Measurements from ENCODE around the gene TEX29. TPM values are rescaled to one million over a fixed set of nuclear protein-coding genes. Genes with fewer than 3 reads are reported as not detected.

The TEX29 gene
- total and polyA plus RNA-seq, 5 donors from 2014 or later: not detected

- H3K4me1 ChIP-seq (ENCODE audit: control insufficient read depth, insufficient read depth, low read length, poor library complexity, severe bottlenecking): peaks cover 16% of the 10 kb centered on the region
- H3K27ac ChIP-seq (ENCODE audit: insufficient read depth, low read length, poor library complexity, severe bottlenecking): no peak overlapping the region
- no peak for DNase-seq
- Mint-ChIP-seq H3K36me3 (no peaks in the 10 kb centered on the region), H3K27me3 (peaks cover 8% of the 10 kb centered on the region), H3K27ac (peak overlapping the region in 1 of 3 donors; percentile 69), H3K4me1 (peaks cover 0 to 42% (median 5%) of the 10 kb centered on the region in 4 donors), H3K4me3 (no peak overlapping the region), H3K9me3 (peaks cover 0 to 6% (median 0%) of the 10 kb centered on the region in 7 donors)
- H3K27me3 ChIP-seq (ENCODE audit: control insufficient read depth, insufficient read depth, low read length): peaks cover 2% of the 10 kb centered on the region
- no peak for ATAC-seq (ENCODE audit: low read depth in 2 of 2)
- H3K4me3 ChIP-seq (ENCODE audit: low read depth, low read length): no peak overlapping the region
- no peaks in the 10 kb centered on the region for H3K9me3 ChIP-seq (ENCODE audit: control insufficient read depth in 2 of 2, low read length in 2 of 2)
- H3K36me3 ChIP-seq (ENCODE audit: control insufficient read depth, insufficient read depth, low read length): no peaks in the 10 kb centered on the region
Observed at GRCh38 chr13:111382877-111383276, 62.4 kb downstream of the TEX29 start.

GRCh38 chr13:111383591-111384440 is 63.4 kb downstream of the TEX29 start:
- peaks cover 0 to 46% (median 8%) of the 10 kb centered on the region in 4 donors for H3K4me1 Mint-ChIP-seq
- H3K9me3 Mint-ChIP-seq: peaks cover 0 to 6% (median 0%) of the 10 kb centered on the region in 7 donors
- Histone ChIP-seq H3K36me3 (ENCODE audit: control insufficient read depth, insufficient read depth, low read length) (no peaks in the 10 kb centered on the region), H3K27ac (ENCODE audit: insufficient read depth, low read length, poor library complexity, severe bottlenecking) (no peak overlapping the region), H3K4me1 (ENCODE audit: control insufficient read depth, insufficient read depth, low read length, poor library complexity, severe bottlenecking) (peaks cover 16% of the 10 kb centered on the region), H3K27me3 (ENCODE audit: control insufficient read depth, insufficient read depth, low read length) (peaks cover 2% of the 10 kb centered on the region), H3K9me3 (ENCODE audit: control insufficient read depth in 2 of 2, low read length in 2 of 2) (no peaks in the 10 kb centered on the region), H3K4me3 (ENCODE audit: low read depth, low read length) (peak overlapping the region; percentile 54)
- DNase-seq (no peak), ATAC-seq (ENCODE audit: low read depth in 2 of 2) (peak; percentile 23 to 28)
- H3K4me3 Mint-ChIP-seq: peak overlapping the region in 2 of 4 donors; percentile 56 to 82
- peak overlapping the region; percentile 50 to 85 (median 72) for H3K27ac Mint-ChIP-seq
- no peaks in the 10 kb centered on the region for H3K36me3 Mint-ChIP-seq
- H3K27me3 Mint-ChIP-seq: peaks cover 7% of the 10 kb centered on the region

DNA sequence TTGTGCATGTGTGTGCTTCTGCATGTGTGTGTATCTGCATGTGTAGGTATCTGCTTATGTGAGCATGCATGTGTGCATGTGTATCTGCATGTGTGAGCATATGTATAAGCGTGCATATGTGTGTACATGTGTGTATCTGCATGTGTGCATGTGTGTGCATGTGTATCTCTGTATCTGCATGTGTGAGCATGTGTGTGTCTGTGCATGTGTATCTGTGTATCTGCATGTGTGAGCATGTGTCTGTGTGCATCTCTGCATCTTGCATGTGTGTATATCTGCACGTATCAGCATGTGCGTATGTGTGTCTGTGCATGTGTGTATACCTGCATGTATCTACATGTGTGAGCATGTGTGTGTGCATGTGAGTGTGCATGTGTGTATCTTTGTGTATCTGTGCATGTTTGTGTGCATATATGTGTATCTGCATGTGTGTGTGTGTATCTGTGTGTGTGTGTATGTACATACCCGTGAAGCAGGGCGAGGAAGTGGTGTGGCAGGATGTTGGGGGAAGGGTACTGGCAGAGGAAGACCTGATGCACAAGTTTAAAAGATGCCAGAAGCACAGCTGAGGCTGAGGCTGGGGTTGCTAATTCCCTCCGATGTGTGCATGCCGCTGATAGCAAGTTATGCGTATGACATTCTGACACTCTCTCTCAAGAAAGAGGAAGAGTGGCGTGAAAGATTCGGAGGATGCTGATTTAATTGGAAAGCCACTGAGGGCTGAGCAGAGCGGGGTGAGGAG is 64.2 kb downstream of the TEX29 start:
- Histone ChIP-seq H3K4me3 (ENCODE audit: low read depth, low read length) (peak overlapping the region; percentile 54), H3K27ac (ENCODE audit: insufficient read depth, low read length, poor library complexity, severe bottlenecking) (no peak overlapping the region), H3K4me1 (ENCODE audit: control insufficient read depth, insufficient read depth, low read length, poor library complexity, severe bottlenecking) (peaks cover 16% of the 10 kb centered on the region), H3K9me3 (ENCODE audit: control insufficient read depth in 2 of 2, low read length in 2 of 2) (no peaks in the 10 kb centered on the region), H3K36me3 (ENCODE audit: control insufficient read depth, insufficient read depth, low read length) (no peaks in the 10 kb centered on the region), H3K27me3 (ENCODE audit: control insufficient read depth, insufficient read depth, low read length) (no peaks in the 10 kb centered on the region)
- H3K27ac Mint-ChIP-seq: peak overlapping the region; percentile 4 to 85 (median 72)
- peak in 2 of 3 donors; percentile 29 to 67 for DNase-seq
- peaks cover 0 to 54% (median 13%) of the 10 kb centered on the region in 4 donors for H3K4me1 Mint-ChIP-seq
- peaks cover under 1% of the 10 kb centered on the region for H3K27me3 Mint-ChIP-seq
- peaks cover 0 to 6% (median 0%) of the 10 kb centered on the region in 7 donors for H3K9me3 Mint-ChIP-seq
- no peaks in the 10 kb centered on the region for H3K36me3 Mint-ChIP-seq
- peak overlapping the region in 3 of 4 donors; percentile 56 to 82 (median 79) for H3K4me3 Mint-ChIP-seq
- peak; percentile 59 to 66 for ATAC-seq (ENCODE audit: low read depth in 2 of 2)

DNA sequence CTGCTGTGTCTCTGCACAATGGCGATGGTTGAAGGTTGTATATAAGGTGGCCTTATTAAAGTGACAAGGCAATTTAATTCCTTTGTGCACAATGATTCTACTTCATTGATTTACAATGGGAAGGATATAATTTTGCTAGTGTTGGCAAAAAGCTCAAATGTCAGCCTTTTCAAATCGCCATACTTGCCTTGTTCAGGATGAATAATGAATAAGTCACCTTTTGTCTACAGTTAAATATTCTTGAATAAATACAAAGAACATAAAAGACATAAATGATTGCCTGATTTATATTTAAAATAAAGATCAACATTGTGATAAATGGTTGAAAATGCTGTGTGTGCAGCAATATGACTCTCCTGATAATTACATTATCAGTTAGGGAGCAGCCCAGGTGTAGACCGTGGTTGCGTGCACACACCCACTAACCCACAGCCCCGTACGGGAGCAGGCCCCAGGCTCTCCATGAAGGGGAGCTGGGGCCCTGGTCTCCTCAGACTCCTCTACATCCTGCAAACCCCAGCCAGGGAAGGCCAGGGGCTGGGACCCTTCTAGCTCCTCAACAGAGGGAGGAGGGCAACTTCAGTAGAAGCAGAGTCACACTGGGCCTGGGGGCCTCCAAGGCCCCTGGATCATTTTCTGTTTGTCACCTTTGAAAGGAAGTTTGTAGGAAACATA is 64.9 kb downstream of the TEX29 start:
- H3K36me3 ChIP-seq (ENCODE audit: control insufficient read depth, insufficient read depth, low read length): no peaks in the 10 kb centered on the region
- H3K27ac ChIP-seq (ENCODE audit: insufficient read depth, low read length, poor library complexity, severe bottlenecking): no peak overlapping the region
- H3K4me1 ChIP-seq (ENCODE audit: control insufficient read depth, insufficient read depth, low read length, poor library complexity, severe bottlenecking): peaks cover 16% of the 10 kb centered on the region
- Mint-ChIP-seq H3K36me3 (no peaks in the 10 kb centered on the region), H3K27me3 (no peaks in the 10 kb centered on the region), H3K4me1 (peaks cover 0 to 59% (median 15%) of the 10 kb centered on the region in 4 donors), H3K27ac (peak overlapping the region in 2 of 3 donors; percentile 4 to 62), H3K4me3 (peak overlapping the region in 3 of 4 donors; percentile 56 to 82 (median 79)), H3K9me3 (peaks cover 0 to 4% (median 0%) of the 10 kb centered on the region in 7 donors)
- DNase-seq: no peak
- H3K9me3 ChIP-seq (ENCODE audit: control insufficient read depth in 2 of 2, low read length in 2 of 2): no peaks in the 10 kb centered on the region
- peak overlapping the region; percentile 54 for H3K4me3 ChIP-seq (ENCODE audit: low read depth, low read length)
- ATAC-seq (ENCODE audit: low read depth in 2 of 2): peak in 1 of 2 donors; percentile 6
- H3K27me3 ChIP-seq (ENCODE audit: control insufficient read depth, insufficient read depth, low read length): no peaks in the 10 kb centered on the region

GRCh38 chr13:111387026-111387871 is 66.8 kb downstream of the TEX29 start:
- H3K36me3 Mint-ChIP-seq: no peaks in the 10 kb centered on the region
- Histone ChIP-seq H3K27me3 (ENCODE audit: control insufficient read depth, insufficient read depth, low read length) (no peaks in the 10 kb centered on the region), H3K4me1 (ENCODE audit: control insufficient read depth, insufficient read depth, low read length, poor library complexity, severe bottlenecking) (peaks cover 16% of the 10 kb centered on the region), H3K36me3 (ENCODE audit: control insufficient read depth, insufficient read depth, low read length) (no peaks in the 10 kb centered on the region), H3K4me3 (ENCODE audit: low read depth, low read length) (no peak overlapping the region), H3K9me3 (ENCODE audit: control insufficient read depth in 2 of 2, low read length in 2 of 2) (no peaks in the 10 kb centered on the region), H3K27ac (ENCODE audit: insufficient read depth, low read length, poor library complexity, severe bottlenecking) (no peak overlapping the region)
- H3K4me1 Mint-ChIP-seq: peaks cover 0 to 54% (median 15%) of the 10 kb centered on the region in 4 donors
- DNase-seq (no peak), ATAC-seq (ENCODE audit: low read depth in 2 of 2) (no peak)
- peak overlapping the region in 1 of 3 donors; percentile 25 for H3K27ac Mint-ChIP-seq
- H3K27me3 Mint-ChIP-seq: no peaks in the 10 kb centered on the region
- H3K4me3 Mint-ChIP-seq: no peak overlapping the region
- H3K9me3 Mint-ChIP-seq: no peaks in the 10 kb centered on the region

GRCh38 chr13:111387945-111388600 is 67.6 kb downstream of the TEX29 start:
- no peaks in the 10 kb centered on the region for H3K9me3 ChIP-seq (ENCODE audit: control insufficient read depth in 2 of 2, low read length in 2 of 2)
- no peak for DNase-seq
- Mint-ChIP-seq H3K36me3 (no peaks in the 10 kb centered on the region), H3K4me1 (peaks cover 0 to 52% (median 15%) of the 10 kb centered on the region in 4 donors), H3K4me3 (no peak overlapping the region), H3K27me3 (no peaks in the 10 kb centered on the region), H3K27ac (peak overlapping the region in 1 of 3 donors; percentile 25), H3K9me3 (no peaks in the 10 kb centered on the region)
- H3K27me3 ChIP-seq (ENCODE audit: control insufficient read depth, insufficient read depth, low read length): no peaks in the 10 kb centered on the region
- H3K4me3 ChIP-seq (ENCODE audit: low read depth, low read length): no peak overlapping the region
- H3K4me1 ChIP-seq (ENCODE audit: control insufficient read depth, insufficient read depth, low read length, poor library complexity, severe bottlenecking): peaks cover 16% of the 10 kb centered on the region
- H3K36me3 ChIP-seq (ENCODE audit: control insufficient read depth, insufficient read depth, low read length): no peaks in the 10 kb centered on the region
- ATAC-seq (ENCODE audit: low read depth in 2 of 2): no peak
- no peak overlapping the region for H3K27ac ChIP-seq (ENCODE audit: insufficient read depth, low read length, poor library complexity, severe bottlenecking)

All from CD4-positive, CD25-positive, alpha-beta regulatory T cell (primary cell).